NOMO-1 treated with dmso at 0.1 percent for 144 hours (cell line): ENCODE measurements around the gene CREB5.
A peak's percentile ranks its signal among the peaks of the same experiment; 100 is the strongest.
"Not testable (repeated sequence)": the region's sequence is repeated elsewhere in the genome, so short reads cannot be mapped to it uniquely, and the experiment has no call there.

ENCODE experiments used
- DNase-seq: peaks from one replicate; lab custom pipeline; 2025; ENCODE audit not compliant: unreplicated experiment; lab: John Stamatoyannopoulos, UW

Gene CREB5

DNA sequence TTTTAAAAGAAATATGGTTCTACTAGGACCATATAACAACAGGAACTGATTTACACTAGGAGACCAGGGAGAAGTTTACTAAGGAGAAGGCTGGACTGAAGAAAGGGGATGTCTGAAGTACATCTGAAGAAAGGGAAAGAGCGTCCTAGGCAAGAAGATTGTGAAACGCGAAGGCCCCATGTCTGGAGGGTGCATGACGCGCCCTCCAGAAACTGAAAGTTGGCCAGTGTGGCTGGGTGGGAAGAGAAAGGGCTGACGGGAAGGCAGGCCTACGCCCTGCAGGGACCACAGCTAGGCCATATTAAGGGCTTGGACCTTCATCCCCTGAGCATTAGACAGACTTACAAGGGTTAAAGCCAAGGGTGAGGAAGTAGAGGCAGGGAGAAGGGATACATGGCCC, 387.8 kb downstream of the CREB5 start:
- peak; percentile 86 for DNase-seq

DNA sequence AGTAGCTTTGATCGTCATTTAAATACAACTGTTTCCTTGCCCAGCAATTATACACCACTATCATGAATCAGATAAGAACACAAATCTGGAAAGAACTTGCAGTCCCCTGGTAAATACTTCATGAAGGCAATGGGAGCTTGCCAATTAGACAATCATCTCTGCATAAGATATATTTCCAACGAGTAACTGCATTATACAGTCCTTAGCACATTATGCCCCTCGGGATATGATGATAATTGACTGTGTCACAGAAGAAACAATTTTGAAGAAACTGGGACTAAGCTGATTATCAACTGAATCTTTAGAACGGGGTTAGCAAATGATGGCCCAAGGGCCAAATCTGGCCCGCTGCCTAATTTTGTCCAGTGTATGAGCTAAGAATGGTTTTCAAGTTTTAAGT, 390.1 kb downstream of the CREB5 start:
- DNase-seq = no peak

DNA sequence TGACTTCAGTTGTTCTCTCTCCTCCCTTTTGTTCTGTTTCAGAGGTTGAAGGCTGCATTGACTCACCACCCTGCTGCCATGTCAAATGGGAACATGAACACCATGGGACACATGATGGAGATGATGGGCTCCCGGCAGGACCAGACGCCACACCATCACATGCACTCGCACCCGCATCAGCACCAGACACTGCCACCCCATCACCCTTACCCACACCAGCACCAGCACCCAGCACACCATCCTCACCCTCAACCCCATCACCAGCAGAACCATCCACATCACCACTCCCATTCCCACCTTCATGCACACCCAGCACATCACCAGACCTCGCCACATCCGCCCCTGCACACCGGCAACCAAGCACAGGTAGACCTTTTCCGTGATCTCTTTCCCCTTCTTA, 391.8 kb downstream of the CREB5 start:
- no peak for DNase-seq

DNA sequence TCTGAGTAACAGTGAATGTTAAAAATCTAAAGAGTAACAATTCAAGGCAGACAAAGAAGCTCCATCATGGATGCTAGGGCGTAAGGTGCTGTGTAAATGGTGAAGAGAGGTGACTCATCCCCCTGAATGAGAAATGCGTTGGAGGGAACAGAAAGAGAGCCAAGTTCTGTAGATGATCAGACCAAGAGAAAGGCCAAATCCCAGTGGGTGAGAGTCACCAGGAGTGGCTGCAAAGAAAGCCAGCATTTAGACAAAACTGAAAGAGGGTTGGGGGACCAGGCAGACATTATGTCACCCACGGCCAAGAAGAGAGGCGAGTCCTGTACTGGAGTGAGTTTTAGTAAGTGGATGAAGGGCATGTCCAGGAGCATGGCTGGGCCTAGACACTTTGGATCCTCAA, 392.7 kb downstream of the CREB5 start:
- DNase-seq = no peak

DNA sequence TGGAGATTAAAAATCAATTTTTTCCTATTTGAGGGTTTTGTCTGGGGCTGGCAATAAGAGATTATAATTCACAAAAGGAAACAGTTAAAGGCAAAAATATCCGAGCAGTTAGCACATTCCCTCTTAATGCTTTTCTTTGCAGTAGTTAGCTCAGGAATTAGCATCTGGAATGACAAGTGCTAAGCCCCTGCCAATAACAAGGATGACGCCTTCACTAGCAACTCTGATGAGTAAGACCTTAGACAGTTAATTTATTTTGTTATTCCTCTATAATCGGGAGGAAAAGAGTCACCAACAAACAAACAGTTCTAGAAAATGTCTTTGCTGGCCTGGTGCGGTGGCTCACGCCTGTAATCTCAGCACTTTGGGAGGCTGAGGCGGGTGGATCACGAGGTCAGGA, 394.5 kb downstream of the CREB5 start:
- no peak for DNase-seq

DNA sequence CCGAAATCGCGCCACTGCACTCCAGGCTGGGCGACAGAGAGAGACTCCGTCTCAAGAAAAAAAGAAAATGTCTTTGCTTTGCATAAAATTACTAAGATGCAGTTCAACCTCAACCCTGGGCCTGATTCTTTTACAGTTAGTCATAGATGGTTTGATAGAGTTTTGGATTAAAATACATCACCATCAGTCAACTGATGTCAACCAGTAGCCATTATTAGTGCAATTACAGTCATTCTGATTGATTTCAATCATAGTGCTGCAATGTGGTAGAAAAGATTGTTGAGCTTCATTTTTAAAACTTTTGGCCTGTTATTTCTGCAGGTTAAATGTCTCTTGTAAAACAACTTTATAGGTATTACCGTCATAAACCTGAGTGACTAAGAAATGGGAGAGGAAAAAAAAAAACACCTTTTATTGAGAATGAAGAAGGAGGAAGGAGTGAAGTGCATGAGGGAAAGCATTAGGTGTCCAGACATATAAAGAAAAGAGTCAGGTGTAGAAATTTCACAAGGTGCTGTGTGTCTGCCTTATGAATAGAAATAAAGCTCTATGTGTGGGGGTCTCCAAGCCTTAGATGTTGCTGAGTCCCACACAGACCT, 395.2 kb downstream of the CREB5 start:
- no peak for DNase-seq

DNA sequence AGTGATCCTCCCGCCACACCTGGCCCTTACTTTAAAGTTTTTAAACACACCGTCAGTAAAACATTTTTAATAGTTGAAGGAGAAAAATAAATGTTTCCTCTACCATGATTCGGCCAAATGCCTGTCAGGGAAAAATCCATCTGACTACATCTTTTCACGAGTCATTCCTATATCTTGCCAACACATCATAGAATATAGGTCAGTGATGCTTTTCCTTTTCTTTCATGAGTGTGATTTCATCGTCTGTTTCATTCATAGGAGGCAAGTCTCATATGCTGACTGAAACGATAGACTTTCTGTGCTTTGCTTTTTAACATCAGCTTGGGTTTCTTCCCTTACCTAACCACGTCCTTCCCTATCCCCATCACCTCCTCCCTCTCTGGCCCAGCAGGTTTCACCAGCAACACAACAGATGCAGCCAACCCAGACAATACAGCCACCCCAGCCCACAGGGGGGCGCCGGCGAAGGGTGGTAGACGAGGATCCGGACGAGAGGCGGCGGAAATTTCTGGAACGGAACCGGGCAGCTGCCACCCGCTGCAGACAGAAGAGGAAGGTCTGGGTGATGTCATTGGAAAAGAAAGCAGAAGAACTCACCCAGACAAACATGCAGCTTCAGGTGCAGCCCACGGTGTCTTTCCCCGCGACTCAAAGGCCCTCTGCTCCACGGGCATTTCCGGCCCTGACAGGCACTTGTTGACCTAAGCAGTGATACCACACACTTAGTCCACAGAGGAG, 396.6 kb downstream of the CREB5 start:
- peak; percentile 56 for DNase-seq

DNA sequence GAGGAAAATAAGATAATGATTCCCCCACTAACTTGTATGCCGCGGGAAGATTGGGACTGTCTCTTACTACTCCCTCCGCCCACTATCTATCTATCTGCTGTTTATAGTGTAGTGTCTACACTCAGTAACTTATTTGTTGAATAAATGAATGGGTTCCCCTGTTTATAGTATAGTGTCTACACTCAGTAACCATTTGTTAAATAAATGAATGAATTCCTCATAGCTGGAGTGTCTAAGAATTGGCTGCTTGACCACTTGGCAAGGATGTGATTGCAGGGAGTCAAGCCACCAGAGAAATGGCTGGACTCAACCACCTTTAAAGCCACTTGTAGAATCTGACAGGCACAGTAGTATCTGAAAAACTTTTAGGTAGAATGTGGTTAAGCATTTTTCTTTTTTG, 398.7 kb downstream of the CREB5 start:
- DNase-seq = no peak

DNA sequence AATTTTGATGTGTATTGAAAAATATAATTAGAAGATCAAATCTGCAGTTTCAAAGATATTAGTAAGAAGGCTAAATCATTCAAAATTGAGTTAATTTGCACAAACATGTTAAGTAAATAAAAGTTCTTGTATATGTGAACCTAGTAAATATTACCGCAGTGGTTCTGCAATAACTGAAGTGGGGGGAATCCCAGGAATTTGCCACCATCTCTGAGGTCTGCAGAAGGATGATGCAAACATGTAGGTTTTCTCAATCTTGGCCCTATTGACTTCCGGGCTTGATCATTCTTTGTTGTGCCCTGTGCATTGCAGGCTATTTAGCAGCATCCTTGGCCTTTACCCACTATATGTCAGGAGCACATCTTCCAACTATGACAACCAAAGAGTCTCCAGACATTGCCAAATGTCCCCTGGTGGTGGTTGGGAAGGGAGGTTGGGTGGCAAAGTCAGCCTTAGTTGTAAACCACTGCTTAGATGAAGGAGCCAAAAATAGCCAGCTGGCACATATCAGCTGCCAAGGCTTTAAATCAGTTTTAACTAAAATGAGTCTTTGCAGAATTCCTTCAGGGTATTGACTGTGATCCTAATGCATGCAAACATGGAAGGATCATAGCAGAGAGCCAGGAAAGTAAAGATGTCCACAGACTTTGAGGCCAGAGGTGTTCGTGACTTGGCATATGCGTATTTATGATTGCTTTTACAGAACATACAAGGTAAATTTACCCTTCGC, 399.5 kb downstream of the CREB5 start:
- DNase-seq = no peak

DNA sequence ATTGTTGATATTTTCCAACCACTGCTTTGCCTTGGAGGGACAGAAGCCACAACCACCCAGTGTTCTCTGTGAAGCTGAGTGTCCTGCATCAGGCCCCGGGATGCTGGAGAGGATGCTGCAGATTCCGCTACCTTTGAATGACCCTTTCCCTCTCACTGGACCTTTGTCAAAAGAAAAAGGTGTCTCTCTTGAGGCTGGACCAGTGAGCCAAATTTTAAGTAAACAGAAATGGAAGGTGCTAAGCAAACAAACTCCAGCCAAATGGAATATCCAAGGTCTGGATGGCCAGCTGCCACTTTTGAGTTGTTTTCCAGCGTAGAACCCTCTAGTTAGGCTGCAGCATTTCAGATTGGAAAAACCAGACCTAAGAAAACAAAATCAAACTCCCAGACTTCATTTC, 400.3 kb downstream of the CREB5 start:
- DNase-seq = no peak

DNA sequence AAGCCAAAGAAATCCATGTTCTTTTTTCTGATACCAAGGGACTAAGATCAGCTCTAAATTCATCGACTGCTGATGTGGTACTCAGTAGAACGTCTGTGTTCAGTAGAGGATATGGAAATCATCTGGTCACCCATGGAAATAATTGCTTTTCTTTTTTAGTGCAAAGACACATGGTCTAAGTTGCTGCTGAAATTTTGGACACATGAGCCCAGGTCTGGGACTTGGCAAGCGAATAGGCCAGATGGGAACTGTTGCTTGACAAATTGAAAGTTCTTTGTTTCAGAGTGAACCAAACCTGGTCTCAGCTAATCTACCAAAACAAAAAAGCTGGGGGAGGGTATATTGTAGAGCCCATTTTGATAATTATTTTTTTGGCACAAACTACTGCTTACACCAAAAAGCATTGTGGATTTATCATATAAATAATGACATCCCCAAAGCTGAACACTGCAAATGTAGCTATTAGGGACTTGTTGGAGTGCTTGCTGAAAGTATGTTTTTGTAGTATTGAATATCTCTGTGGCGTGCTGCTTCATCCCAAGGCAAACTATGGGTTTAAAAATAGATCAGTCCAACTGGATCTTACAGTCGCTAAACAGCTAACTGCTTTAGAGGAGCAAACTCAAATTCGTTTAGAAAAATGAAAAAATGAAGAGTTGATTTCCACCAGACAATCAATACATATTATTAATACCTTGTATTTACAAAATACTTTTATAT, 401.1 kb downstream of the CREB5 start:
- DNase-seq = no peak

DNA sequence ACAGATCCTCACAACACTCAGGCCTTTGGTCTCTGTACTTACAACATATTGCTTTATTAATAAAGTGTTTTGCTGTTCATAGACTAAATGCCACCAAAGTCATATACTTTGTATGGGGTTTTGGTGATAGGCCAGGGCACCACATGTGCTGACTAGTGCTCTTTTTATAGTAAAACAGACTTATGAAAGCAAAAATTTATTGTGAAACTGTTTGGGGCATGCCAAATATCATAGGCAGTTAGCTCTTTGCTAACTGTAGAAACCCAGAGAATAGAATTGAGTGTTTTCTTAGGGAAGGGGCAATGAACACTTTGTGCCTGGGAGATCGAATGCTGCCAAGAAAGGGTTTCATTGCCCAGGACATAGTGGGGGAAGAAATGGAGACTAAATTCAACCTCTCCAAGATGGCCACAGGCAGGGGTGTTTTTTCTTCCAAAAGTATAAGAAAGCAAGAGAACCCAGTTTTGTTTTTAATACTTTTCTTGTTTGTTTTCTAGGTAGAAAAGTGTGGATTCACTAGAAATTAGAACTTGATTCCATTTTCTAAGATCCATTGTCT, 403.1 kb downstream of the CREB5 start:
- no peak for DNase-seq

DNA sequence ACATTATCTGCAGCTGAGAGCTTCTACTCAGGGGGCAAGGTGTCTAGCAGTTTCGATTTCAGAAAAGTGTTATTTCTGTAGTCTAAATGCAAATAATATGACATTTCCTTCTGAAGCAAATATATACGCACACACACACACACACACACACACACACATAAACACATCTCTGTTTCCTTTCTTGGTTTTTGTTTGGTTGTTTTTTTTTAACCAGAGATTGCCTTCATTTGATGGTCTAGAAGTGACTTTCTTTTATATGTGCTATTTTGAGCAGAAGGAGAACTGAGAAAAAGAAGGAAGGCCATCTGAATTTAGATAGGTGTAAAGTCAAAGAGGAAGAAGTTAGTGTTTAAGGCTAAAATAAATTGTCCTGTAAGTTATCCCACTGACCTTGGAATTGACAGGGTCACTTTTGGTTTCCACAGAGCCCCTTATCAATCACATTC, 403.6 kb downstream of the CREB5 start:
- no peak for DNase-seq

DNA sequence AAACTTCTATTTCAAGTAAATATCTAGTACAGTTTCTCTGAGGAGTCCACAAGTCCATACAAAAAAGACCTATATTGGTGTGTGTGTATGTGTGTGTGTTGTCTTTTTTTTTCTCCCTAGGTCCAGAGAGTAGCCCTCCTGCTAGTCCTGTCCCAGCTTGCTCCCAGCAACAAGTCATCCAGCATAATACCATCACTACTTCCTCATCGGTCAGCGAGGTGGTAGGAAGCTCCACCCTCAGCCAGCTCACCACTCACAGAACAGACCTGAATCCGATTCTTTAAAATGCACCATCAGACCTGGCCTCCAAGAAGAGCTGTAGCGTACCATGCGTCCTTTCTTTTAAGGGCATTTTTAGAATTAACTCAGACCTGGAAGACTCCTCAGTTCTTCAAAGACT, 406.7 kb downstream of the CREB5 start:
- peak; percentile 54 for DNase-seq

DNA sequence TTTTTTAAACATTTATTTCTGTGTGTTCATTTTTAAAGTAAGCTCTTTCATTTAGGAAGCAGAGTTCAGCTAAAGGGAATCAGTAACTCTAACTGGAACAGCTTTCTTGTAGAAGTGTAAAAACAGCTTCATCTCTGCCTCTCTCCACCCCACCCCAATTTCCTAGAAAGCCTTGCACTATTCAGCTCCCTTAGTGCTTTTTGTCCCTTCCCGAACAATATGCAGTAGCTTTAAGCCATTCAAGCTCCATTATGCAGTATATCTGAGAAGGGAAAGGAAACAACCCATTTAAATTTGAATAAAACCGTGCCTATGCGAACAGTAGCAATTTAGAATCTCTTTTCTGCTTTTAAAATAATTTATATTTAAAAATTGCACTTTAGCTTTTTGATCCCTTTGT, 411.3 kb downstream of the CREB5 start:
- DNase-seq = no peak

DNA sequence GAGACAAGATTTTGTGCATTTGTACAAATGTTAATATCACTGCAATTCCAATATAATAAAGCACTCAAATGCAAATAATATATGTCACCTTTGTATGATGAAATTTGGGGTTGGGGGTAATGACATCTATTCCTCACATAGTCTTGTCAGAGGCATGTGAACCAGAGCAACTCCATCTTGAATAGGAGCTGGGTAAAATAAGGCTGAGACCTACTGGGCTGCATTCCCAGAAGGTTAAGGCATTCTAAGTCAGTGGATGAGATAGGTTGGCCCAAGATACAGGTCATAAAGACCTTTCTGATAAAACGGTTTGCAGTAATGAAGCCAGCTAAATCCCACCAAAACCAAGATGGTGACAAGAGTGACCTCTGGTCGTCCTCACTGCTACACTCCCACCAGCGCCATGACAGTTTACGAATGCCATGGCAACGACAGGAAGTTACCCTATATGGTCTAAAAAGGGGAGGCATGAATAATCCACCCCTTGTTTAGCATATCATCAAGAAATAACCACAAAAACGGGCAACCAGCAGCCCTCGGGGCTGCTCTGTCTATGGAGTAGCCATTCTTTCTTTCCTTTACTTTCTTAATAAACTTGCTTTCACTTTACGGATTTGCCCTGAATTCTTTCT, 413.6 kb downstream of the CREB5 start:
- DNase-seq = not testable (repeated sequence)

DNA sequence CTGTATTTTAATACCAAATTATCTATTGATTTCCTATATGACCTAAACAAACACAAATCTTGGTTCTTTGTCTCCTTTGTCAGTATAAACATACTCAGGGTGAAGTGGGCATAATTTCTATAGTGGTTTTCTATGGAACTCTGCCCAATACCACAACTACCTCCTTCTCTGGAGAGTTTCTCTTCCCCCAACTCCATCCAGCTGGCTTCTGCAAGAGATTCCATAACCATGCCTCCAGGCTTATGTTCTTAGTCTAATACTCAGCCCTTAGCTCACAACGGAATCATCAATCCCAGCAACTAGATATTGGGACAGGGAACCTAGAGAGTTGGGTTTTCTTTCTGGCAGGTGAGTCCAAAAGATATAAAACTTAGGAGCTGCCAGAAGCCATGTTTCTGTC, 418.5 kb downstream of the CREB5 start:
- no peak for DNase-seq

DNA sequence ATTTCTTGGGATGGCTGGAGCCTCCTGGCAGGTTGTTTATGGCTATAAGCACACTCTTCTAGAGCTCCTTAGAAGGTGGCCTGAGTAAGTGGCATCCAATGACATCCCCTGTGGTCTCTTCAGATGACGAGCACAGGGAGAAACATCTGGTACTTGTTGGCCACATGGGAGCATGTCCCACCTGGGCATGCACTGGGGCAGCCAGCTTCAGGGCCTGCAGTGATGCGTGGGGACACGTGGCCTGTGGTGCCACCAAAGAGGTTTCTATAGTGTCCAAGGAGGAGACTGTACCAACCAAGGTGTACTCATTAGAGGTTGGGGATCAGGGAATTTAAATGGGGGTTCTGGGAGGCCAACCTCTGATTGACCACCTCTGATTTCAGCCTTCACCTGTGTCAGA, 420.4 kb downstream of the CREB5 start:
- DNase-seq = no peak

DNA sequence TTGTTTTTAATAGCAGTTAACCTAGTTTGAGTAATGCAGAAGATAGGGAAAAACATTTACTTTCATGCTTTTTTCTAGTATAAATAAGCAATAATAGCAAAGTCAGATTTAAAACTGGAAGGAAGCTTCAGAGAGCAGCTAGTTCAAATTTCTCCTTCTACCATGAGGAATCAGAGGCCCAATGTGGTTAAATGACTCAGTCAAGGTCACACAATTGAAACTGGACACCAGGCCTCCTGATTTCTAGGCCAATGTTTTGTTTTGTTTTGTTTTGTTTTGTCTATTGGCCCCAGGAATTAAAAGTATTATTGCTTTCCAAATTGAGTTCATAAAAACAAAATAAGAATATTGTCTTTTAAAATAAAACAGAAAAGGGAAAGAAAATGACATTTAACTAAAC, 423.5 kb downstream of the CREB5 start:
- no peak for DNase-seq

DNA sequence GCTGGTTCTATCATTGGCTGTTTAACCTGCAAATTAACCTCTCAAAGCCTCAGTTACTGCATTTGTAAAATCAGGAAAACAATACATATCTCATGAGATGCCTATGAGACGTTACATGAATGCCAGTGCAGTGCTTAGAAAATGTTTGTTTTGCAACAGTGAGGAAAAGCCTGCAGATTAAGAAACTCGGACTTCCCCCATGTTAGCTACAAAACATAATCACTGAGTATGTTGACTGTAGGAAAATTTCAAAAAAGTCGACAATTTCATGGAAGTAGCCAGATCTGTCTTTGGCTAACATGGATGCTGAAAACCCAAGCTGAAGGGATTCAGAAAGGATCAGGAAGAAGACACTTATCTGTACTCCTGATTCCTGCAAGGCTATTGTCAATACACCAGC, 424.4 kb downstream of the CREB5 start:
- no peak for DNase-seq

DNA sequence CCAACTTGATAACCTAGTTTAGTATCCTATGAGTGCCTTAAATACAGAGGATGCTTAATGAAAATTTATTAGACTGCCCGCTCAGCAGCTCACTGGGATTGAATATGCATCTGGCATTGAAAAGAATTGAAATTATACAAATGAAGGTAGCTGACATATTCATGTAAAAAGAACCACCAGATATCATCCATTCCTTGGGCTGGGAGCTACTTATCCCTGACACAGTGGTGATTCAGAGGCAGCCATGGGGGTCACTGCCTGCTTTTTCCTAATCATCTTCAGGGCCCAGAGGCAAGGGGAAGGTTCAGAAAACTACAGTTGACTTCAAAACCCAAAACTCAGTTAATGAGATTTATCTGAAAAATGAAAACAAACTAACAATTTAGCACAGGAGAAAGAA, 424.9 kb downstream of the CREB5 start:
- DNase-seq = no peak
